Measurements from ENCODE around the gene LPP. TPM values are rescaled to one million over a fixed set of nuclear protein-coding genes. Genes with fewer than 3 reads are reported as not detected.

Gene LPP
- polyA plus RNA-seq, 1 experiment = 60.0 TPM

DNA sequence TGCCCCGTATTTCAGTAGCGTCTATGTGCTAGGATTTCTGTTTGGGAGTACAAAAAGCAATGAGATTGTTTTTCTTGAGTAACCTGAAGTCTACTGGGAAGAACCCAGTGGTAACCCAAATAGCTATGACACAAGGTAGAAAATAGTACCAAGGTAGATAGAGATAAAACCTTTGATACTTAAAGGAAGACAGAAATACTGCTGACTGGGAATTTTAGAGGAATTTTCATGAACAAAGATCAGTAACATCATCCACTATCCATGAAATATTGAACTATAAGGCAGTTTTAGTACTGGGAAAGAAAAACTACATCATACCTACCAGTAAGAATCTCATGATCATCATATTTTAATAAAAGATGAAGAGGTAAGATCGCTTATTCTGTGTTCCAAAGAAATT, 489.8 kb downstream of the LPP start:
- no peaks in the 10 kb centered on the region for H3K36me3 ChIP-seq (ENCODE audit: control insufficient read depth, insufficient read depth, low read length)
- CTCF ChIA-PET = interaction anchor here (1.5 to 1.7 kb wide), 2 partner anchors 311 to 903 kb away, joined by 4 read pairs; no protein-coding TSS in a partner anchor

GRCh38 chr3:188646592-188646991, 492.6 kb downstream of the LPP start:
- POLR2A ChIA-PET = no interaction called here

More for the DNA sequence above, 489.8 kb downstream of the LPP start:
- TF ChIP-seq, protein P1, sequence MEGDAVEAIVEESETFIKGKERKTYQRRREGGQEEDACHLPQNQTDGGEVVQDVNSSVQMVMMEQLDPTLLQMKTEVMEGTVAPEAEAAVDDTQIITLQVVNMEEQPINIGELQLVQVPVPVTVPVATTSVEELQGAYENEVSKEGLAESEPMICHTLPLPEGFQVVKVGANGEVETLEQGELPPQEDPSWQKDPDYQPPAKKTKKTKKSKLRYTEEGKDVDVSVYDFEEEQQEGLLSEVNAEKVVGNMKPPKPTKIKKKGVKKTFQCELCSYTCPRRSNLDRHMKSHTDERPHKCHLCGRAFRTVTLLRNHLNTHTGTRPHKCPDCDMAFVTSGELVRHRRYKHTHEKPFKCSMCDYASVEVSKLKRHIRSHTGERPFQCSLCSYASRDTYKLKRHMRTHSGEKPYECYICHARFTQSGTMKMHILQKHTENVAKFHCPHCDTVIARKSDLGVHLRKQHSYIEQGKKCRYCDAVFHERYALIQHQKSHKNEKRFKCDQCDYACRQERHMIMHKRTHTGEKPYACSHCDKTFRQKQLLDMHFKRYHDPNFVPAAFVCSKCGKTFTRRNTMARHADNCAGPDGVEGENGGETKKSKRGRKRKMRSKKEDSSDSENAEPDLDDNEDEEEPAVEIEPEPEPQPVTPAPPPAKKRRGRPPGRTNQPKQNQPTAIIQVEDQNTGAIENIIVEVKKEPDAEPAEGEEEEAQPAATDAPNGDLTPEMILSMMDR (IDR thresholded peaks at IDR 0.05; ENCODE audit: insufficient read depth, low read depth, low read length) = no peak
- no peak overlapping the region for H3K4me3 ChIP-seq (ENCODE audit: low read depth, low read length)
- DNase-seq (ENCODE audit: low read depth) = no peak
- POLR2A ChIA-PET = no interaction called here
- no peaks in the 10 kb centered on the region for H3K27me3 ChIP-seq (ENCODE audit: control insufficient read depth, insufficient read depth, low read length)

GRCh38 chr3:188647237-188647636, 493.3 kb downstream of the LPP start:
- Histone ChIP-seq H3K27me3 (ENCODE audit: control insufficient read depth, insufficient read depth, low read length) (no peaks in the 10 kb centered on the region), H3K4me3 (ENCODE audit: low read depth, low read length) (no peak overlapping the region), H3K36me3 (ENCODE audit: control insufficient read depth, insufficient read depth, low read length) (no peaks in the 10 kb centered on the region)
- ChIA-PET POLR2A (no interaction called here), CTCF (interaction anchor here (1.1 to 1.6 kb wide), 3 partner anchors 12 to 907 kb away, joined by 3 to 5 read pairs (median 3); no protein-coding TSS in a partner anchor)
- TF ChIP-seq, protein P1 (IDR thresholded peaks at IDR 0.05; ENCODE audit: insufficient read depth, low read depth, low read length) = no peak
- no peak for DNase-seq (ENCODE audit: low read depth)

More at GRCh38 chr3:188646592-188646991, 492.6 kb downstream of the LPP start:
- TF ChIP-seq, protein P1 (IDR thresholded peaks at IDR 0.05; ENCODE audit: insufficient read depth, low read depth, low read length) = no peak
- DNase-seq (ENCODE audit: low read depth) = no peak
- Histone ChIP-seq H3K27me3 (ENCODE audit: control insufficient read depth, insufficient read depth, low read length) (no peaks in the 10 kb centered on the region), H3K36me3 (ENCODE audit: control insufficient read depth, insufficient read depth, low read length) (no peaks in the 10 kb centered on the region), H3K4me3 (ENCODE audit: low read depth, low read length) (no peak overlapping the region)
- CTCF ChIA-PET = interaction anchor here (1.1 to 1.6 kb wide), 2 partner anchors 12 to 906 kb away, joined by 3 read pairs; no protein-coding TSS in a partner anchor

DNA sequence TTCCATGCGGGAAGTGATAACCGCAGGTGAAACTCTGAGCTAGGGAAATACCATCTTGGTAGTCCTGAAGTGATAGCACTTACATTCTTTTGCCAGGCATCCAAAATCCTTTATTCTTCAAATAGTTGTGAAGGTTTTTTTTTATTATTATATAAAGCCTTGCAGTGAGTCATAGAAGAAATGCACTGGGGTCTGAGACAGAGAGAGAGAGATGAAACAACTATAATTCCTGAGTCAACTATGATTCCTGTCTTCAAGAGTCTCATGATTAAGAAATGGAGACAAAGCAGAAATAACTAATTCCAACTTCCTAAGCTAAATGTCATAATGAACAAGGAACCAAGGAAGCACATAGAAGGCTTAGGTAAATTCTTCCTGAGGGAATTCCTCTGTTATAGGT, 495.6 kb downstream of the LPP start:
- Histone ChIP-seq H3K27me3 (ENCODE audit: control insufficient read depth, insufficient read depth, low read length) (no peaks in the 10 kb centered on the region), H3K36me3 (ENCODE audit: control insufficient read depth, insufficient read depth, low read length) (no peaks in the 10 kb centered on the region), H3K4me3 (ENCODE audit: low read depth, low read length) (no peak overlapping the region)
- no peak for DNase-seq (ENCODE audit: low read depth)
- POLR2A ChIA-PET = no interaction called here
- TF ChIP-seq, protein P1 (IDR thresholded peaks at IDR 0.05; ENCODE audit: insufficient read depth, low read depth, low read length) = no peak
- CTCF ChIA-PET = interaction anchor here (0.6 to 1.2 kb wide), 3 partner anchors 12 to 135 kb away, joined by 3 to 4 read pairs (median 4); no protein-coding TSS in a partner anchor

DNA sequence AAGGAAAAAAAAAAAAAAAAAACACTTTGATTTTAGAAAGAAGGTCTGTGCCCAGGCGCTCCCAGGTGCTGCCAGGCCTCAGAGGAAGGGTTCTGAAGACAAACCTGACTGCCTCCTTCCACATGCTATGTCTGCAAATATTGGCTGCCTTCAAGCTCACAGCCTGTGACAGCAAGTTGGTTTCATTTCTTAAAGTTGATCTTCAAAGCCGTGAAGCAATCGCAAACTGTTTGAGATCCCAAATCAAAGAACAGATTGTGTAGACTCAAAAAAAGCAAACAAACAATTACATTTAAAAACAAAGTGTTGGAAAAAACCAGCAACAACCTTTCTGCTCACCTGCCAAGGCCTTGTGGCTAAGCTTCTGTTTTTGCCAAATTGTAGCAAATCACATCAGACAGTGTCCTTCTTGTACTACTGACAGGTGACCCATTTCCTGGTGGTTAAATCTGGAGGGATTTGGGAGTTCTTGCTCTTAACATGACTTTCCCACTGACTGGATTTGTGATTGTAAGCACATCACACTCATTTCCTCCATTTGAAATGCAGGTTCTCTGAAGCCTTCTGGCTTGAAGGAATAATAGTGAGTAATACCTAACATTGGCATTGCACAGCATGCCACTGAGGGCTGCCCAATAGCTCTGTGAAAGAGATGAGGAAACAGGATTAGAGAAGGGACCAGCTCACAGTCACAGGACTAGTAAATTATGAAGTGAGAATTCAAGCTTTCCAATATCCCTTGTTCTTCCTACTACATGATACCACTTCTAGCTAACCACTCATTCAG, 502.4 kb downstream of the LPP start:
- CTCF ChIA-PET = interaction anchor here (1.3 kb wide), 1 partner anchor 299 kb away, joined by 4 read pairs; no protein-coding TSS in a partner anchor
- no peak for DNase-seq (ENCODE audit: low read depth)
- TF ChIP-seq, protein P1 (IDR thresholded peaks at IDR 0.05; ENCODE audit: insufficient read depth, low read depth, low read length) = no peak
- H3K27me3 ChIP-seq (ENCODE audit: control insufficient read depth, insufficient read depth, low read length) = no peaks in the 10 kb centered on the region
- POLR2A ChIA-PET = no interaction called here
- H3K4me3 ChIP-seq (ENCODE audit: low read depth, low read length) = no peak overlapping the region
- H3K36me3 ChIP-seq (ENCODE audit: control insufficient read depth, insufficient read depth, low read length) = no peaks in the 10 kb centered on the region
